Measurements from ENCODE around the gene SNTA1.

DNA sequence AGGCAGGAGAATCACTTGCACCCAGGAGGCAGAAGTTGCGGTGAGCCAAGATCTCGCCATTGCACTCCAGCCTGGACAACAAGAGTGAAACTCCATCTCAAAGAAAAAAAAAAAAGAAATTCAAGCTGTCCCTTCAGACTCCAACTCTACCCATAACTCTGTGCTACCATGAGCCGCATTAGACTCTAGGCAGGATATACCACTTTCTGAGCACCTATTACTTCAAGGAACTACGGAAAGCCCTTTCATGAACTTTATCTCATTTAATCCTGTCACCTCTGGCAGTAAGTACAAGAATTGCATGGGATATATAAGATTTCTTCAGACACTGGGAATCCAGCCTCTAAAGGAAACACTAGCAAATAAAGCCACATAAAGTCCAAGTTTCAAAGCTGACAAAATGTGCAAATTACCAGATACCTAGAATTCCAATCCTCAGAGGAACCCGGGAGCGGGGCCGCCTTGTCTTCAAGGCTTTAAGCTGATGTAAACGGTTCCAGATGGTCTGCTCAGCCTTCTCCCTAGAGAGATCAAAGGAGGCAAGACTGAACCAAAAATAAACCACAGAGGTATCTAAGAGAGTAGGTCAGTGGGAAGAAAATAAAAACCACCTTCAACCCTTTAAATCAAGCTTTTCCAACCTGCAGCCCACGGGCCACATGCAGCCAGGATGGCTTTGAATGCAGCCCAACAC, 51.7 kb downstream of the SNTA1 start:
- TF ChIP-seq, protein P1, sequence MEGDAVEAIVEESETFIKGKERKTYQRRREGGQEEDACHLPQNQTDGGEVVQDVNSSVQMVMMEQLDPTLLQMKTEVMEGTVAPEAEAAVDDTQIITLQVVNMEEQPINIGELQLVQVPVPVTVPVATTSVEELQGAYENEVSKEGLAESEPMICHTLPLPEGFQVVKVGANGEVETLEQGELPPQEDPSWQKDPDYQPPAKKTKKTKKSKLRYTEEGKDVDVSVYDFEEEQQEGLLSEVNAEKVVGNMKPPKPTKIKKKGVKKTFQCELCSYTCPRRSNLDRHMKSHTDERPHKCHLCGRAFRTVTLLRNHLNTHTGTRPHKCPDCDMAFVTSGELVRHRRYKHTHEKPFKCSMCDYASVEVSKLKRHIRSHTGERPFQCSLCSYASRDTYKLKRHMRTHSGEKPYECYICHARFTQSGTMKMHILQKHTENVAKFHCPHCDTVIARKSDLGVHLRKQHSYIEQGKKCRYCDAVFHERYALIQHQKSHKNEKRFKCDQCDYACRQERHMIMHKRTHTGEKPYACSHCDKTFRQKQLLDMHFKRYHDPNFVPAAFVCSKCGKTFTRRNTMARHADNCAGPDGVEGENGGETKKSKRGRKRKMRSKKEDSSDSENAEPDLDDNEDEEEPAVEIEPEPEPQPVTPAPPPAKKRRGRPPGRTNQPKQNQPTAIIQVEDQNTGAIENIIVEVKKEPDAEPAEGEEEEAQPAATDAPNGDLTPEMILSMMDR (conservative IDR thresholded peaks at IDR 0.05; ENCODE audit: low read depth in 2 of 2): no peak
- no peak for TF ChIP-seq CREB1 (CRISPR knock-in tag; IDR thresholded peaks at IDR 0.05; ENCODE audit: low read depth)
- TF ChIP-seq POLR2AphosphoS5 (IDR thresholded peaks at IDR 0.05; ENCODE audit: low read depth): no peak
- no peak for TF ChIP-seq EZH2 (IDR thresholded peaks at IDR 0.05; ENCODE audit: low read depth, unreplicated experiment)
- no peak for TF ChIP-seq EZH2phosphoT487 (IDR thresholded peaks at IDR 0.05; ENCODE audit: unreplicated experiment)
- TF ChIP-seq, protein P2, sequence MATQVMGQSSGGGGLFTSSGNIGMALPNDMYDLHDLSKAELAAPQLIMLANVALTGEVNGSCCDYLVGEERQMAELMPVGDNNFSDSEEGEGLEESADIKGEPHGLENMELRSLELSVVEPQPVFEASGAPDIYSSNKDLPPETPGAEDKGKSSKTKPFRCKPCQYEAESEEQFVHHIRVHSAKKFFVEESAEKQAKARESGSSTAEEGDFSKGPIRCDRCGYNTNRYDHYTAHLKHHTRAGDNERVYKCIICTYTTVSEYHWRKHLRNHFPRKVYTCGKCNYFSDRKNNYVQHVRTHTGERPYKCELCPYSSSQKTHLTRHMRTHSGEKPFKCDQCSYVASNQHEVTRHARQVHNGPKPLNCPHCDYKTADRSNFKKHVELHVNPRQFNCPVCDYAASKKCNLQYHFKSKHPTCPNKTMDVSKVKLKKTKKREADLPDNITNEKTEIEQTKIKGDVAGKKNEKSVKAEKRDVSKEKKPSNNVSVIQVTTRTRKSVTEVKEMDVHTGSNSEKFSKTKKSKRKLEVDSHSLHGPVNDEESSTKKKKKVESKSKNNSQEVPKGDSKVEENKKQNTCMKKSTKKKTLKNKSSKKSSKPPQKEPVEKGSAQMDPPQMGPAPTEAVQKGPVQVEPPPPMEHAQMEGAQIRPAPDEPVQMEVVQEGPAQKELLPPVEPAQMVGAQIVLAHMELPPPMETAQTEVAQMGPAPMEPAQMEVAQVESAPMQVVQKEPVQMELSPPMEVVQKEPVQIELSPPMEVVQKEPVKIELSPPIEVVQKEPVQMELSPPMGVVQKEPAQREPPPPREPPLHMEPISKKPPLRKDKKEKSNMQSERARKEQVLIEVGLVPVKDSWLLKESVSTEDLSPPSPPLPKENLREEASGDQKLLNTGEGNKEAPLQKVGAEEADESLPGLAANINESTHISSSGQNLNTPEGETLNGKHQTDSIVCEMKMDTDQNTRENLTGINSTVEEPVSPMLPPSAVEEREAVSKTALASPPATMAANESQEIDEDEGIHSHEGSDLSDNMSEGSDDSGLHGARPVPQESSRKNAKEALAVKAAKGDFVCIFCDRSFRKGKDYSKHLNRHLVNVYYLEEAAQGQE (IDR thresholded peaks at IDR 0.05; ENCODE audit: unreplicated experiment): no peak
- no peak for TF ChIP-seq JUNB (IDR thresholded peaks at IDR 0.05; ENCODE audit: unreplicated experiment)
- TF ChIP-seq ZNF114 (CRISPR knock-in tag; IDR thresholded peaks at IDR 0.05): no peak
- TF ChIP-seq, protein P3, sequence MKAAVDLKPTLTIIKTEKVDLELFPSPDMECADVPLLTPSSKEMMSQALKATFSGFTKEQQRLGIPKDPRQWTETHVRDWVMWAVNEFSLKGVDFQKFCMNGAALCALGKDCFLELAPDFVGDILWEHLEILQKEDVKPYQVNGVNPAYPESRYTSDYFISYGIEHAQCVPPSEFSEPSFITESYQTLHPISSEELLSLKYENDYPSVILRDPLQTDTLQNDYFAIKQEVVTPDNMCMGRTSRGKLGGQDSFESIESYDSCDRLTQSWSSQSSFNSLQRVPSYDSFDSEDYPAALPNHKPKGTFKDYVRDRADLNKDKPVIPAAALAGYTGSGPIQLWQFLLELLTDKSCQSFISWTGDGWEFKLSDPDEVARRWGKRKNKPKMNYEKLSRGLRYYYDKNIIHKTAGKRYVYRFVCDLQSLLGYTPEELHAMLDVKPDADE (IDR thresholded peaks at IDR 0.05): no peak

Measured in GM23338 (cell line).